ENCODE results near the gene CNPY3. TPM values are rescaled to one million over a fixed set of nuclear protein-coding genes. Genes with fewer than 3 reads are reported as not detected.

Gene CNPY3
- total RNA-seq, 4 donors from 2014 or later: 23.2 to 130 (median 39.1) TPM

DNA sequence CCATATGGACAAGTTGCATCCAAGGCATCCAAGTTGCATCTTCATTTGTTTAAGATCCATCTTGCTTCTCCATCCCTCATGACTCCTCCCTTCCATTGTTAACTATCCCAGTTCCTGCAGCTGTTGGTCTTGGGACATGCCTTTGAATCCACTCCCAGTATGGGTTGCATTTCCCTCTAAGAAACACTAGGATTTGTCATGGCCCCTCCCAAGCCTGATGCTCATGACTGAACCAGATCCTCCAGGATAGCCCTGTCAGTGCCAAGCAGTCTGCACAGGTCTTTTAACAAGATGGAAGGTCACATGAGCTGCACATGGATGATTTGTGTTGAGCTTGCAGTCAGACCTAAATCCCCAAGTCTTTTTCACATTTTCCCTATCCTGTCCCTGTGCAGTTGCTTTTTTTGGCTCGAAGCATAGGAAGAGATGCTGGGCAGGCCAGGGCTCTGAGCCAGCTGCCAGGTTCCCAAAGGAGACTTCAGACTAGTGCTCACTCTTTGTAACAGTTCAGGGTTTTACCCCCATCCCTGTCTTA is 59.3 kb downstream of the CNPY3 start:
- no peak for DNase-seq
- no peak overlapping the region for H3K27ac ChIP-seq
- intact Hi-C loops (cut with DNase I; ENCODE audit: low total_unique reads): loop anchor here (10.0 kb wide), 1 partner anchor 64 kb away; the partner anchor contains the start of gene CNPY3
- no peaks in the 10 kb centered on the region for H3K9me3 ChIP-seq
- no peak for TF ChIP-seq POLR2A (IDR thresholded peaks at IDR 0.05)
- TF ChIP-seq, protein P1, sequence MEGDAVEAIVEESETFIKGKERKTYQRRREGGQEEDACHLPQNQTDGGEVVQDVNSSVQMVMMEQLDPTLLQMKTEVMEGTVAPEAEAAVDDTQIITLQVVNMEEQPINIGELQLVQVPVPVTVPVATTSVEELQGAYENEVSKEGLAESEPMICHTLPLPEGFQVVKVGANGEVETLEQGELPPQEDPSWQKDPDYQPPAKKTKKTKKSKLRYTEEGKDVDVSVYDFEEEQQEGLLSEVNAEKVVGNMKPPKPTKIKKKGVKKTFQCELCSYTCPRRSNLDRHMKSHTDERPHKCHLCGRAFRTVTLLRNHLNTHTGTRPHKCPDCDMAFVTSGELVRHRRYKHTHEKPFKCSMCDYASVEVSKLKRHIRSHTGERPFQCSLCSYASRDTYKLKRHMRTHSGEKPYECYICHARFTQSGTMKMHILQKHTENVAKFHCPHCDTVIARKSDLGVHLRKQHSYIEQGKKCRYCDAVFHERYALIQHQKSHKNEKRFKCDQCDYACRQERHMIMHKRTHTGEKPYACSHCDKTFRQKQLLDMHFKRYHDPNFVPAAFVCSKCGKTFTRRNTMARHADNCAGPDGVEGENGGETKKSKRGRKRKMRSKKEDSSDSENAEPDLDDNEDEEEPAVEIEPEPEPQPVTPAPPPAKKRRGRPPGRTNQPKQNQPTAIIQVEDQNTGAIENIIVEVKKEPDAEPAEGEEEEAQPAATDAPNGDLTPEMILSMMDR (IDR thresholded peaks at IDR 0.05): no peak
- H3K4me1 ChIP-seq: peaks cover 0 to 13% of the 10 kb centered on the region in 2 donors
- H3K36me3 ChIP-seq: no peaks in the 10 kb centered on the region
- H3K27me3 ChIP-seq: no peaks in the 10 kb centered on the region
- H3K4me3 ChIP-seq: no peak overlapping the region

Other genes starting within 250 kb of the CNPY3 start
- gene PRPH2, start 206.9 kb upstream of the CNPY3 start, total RNA-seq: 1 to 10 TPM in 3 of 4 donors, not detected in 1; 2.0 to 7.0 (median 5.8) TPM
- gene TBCC, start 183.4 kb upstream of the CNPY3 start, total RNA-seq: 10 to 100 TPM in 3 of 4 donors, 1 to 10 TPM in 1; 7.9 to 48.7 (median 14.6) TPM
- gene BICRAL, start 147.4 kb upstream of the CNPY3 start, total RNA-seq: 10 to 100 TPM in 3 of 4 donors, 1 to 10 TPM in 1; 7.4 to 35.3 (median 18.2) TPM
- gene RPL7L1, start 49.9 kb upstream of the CNPY3 start, total RNA-seq: 100 to 1,000 TPM in 1 of 4 donors, 10 to 100 TPM in 3; 62.9 to 123 (median 82.1) TPM
- 1 to 10 TPM in 1 of 4 donors, not detected in 3; 2.0 TPM for gene PTCRA, start 13.4 kb upstream of the CNPY3 start, total RNA-seq
- gene GNMT, start 31.3 kb downstream of the CNPY3 start, total RNA-seq: 1 to 10 TPM in 1 of 4 donors, not detected in 3; 1.7 TPM
- gene PEX6, start 49.7 kb downstream of the CNPY3 start, total RNA-seq: 10 to 100 TPM; 19.2 to 38.2 (median 23.1) TPM
- gene PPP2R5D, start 55.1 kb downstream of the CNPY3 start, total RNA-seq: 10 to 100 TPM; 28.7 to 43.8 (median 36.4) TPM
- gene MEA1, start 84.5 kb downstream of the CNPY3 start, total RNA-seq: 10 to 100 TPM; 39.1 to 81.7 (median 43.2) TPM
- gene KLHDC3, start 84.8 kb downstream of the CNPY3 start, total RNA-seq: 100 to 1,000 TPM in 1 of 4 donors, 10 to 100 TPM in 3; 19.7 to 152 (median 56.8) TPM
- 10 to 100 TPM; 30.5 to 57.2 (median 45.9) TPM for gene RRP36, start 92.1 kb downstream of the CNPY3 start, total RNA-seq
- gene CUL7, start 124.4 kb downstream of the CNPY3 start, total RNA-seq: 10 to 100 TPM in 2 of 4 donors, 1 to 10 TPM in 2; 6.4 to 65.1 (median 18.9) TPM
- gene MRPL2, start 130.0 kb downstream of the CNPY3 start, total RNA-seq: 10 to 100 TPM; 14.4 to 44.4 (median 16.1) TPM
- 10 to 100 TPM in 3 of 4 donors, 1 to 10 TPM in 1; 2.8 to 30.6 (median 27.2) TPM for gene KLC4, start 130.2 kb downstream of the CNPY3 start, total RNA-seq
- 100 to 1,000 TPM in 3 of 4 donors, 10 to 100 TPM in 1; 53.8 to 247 (median 153) TPM for gene PTK7, start 146.8 kb downstream of the CNPY3 start, total RNA-seq
- gene SRF, start 241.8 kb downstream of the CNPY3 start, total RNA-seq: 100 to 1,000 TPM in 1 of 4 donors, 10 to 100 TPM in 3; 18.2 to 109 (median 36.9) TPM

All from uterus (tissue), 4 donors.